Left ventricle myocardium inferior (tissue), 1 donor: ENCODE data around the gene SEC14L3. TPM values are rescaled to one million over a fixed set of nuclear protein-coding genes. Genes with fewer than 3 reads are reported as not detected.

ENCODE experiments used
- DNase-seq: peaks from one replicate; pipeline ENCODE4 v3.0.0-alpha.2; 2020
- H3K27ac ChIP-seq: fragments of 200-600 bp; replicated peaks from 2 replicates; pipeline ENCODE4 v1.8.0; 2021
- H3K27me3 ChIP-seq: fragments of 200-600 bp; 2 replicates; pipeline ENCODE4 v1.8.0; 2021; ENCODE audit warnings: low read depth
- H3K36me3 ChIP-seq: fragments of 200-600 bp; 2 replicates; pipeline ENCODE4 v1.8.0; 2021
- H3K4me1 ChIP-seq: fragments of 200-600 bp; 2 replicates; pipeline ENCODE4 v1.8.0; 2021
- H3K4me3 ChIP-seq: fragments of 200-600 bp; 2 replicates; pipeline ENCODE4 v1.8.0; 2021; ENCODE audit warnings: mild to moderate bottlenecking, moderate library complexity
- H3K9me3 ChIP-seq: fragments of 200-600 bp; replicated peaks from 2 replicates; pipeline ENCODE4 v1.8.0; 2021
- intact Hi-C: fragments of 100-400 bp; cut with micrococcal nuclease; formaldehyde crosslinking; loops from one replicate; pipeline ENCODE4 v1.11.0; 2022
- total RNA-seq: library from RNA; stranded (reverse); fragmentation: NEBNext Ultra II Directional; extraction: Animal tissue kit (Norgen Biotek cat#: 25700); gene quantifications from one replicate; pipeline ENCODE4 v1.2.1, GENCODE V29; 2021
- TF ChIP-seq, protein P1 (sequence below): fragments of 200-600 bp; IDR thresholded peaks from 2 replicates; pipeline ENCODE4 v1.8.0; 2021; ENCODE audit warnings: antibody characterized with exemption, mild to moderate bottlenecking, borderline replicate concordance
- donor health status: DM: no; HTN: yes; CAD: no; lungs with severe emphysema.

Gene SEC14L3
- total RNA-seq, 1 donor from 2014 or later: not detected

- Histone ChIP-seq H3K4me3 (no peak overlapping the region), H3K4me1 (no peaks in the 10 kb centered on the region), H3K9me3 (no peaks in the 10 kb centered on the region), H3K27me3 (peaks cover 47% of the 10 kb centered on the region), H3K36me3 (no peaks in the 10 kb centered on the region), H3K27ac (no peak overlapping the region)
- intact Hi-C loops: no loop called here
- no peak for DNase-seq
- TF ChIP-seq, protein P1, sequence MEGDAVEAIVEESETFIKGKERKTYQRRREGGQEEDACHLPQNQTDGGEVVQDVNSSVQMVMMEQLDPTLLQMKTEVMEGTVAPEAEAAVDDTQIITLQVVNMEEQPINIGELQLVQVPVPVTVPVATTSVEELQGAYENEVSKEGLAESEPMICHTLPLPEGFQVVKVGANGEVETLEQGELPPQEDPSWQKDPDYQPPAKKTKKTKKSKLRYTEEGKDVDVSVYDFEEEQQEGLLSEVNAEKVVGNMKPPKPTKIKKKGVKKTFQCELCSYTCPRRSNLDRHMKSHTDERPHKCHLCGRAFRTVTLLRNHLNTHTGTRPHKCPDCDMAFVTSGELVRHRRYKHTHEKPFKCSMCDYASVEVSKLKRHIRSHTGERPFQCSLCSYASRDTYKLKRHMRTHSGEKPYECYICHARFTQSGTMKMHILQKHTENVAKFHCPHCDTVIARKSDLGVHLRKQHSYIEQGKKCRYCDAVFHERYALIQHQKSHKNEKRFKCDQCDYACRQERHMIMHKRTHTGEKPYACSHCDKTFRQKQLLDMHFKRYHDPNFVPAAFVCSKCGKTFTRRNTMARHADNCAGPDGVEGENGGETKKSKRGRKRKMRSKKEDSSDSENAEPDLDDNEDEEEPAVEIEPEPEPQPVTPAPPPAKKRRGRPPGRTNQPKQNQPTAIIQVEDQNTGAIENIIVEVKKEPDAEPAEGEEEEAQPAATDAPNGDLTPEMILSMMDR: peak; percentile 3
Measured at GRCh38 chr22:30445438-30446145, 26.2 kb downstream of the SEC14L3 start.

- peaks cover 53% of the 10 kb centered on the region for H3K27me3 ChIP-seq
- DNase-seq: no peak
- H3K36me3 ChIP-seq: no peaks in the 10 kb centered on the region
- H3K4me1 ChIP-seq: no peaks in the 10 kb centered on the region
- H3K9me3 ChIP-seq: no peaks in the 10 kb centered on the region
- intact Hi-C loops: no loop called here
- TF ChIP-seq, protein P1: peak; percentile 70
- H3K4me3 ChIP-seq: no peak overlapping the region
- no peak overlapping the region for H3K27ac ChIP-seq
Measured at GRCh38 chr22:30444632-30445437, 27.0 kb downstream of the SEC14L3 start.

GRCh38 chr22:30441088-30441487 is 30.7 kb downstream of the SEC14L3 start:
- no peak for DNase-seq
- H3K36me3 ChIP-seq: no peaks in the 10 kb centered on the region
- H3K4me1 ChIP-seq: no peaks in the 10 kb centered on the region
- H3K9me3 ChIP-seq: peaks cover under 1% of the 10 kb centered on the region
- no peak overlapping the region for H3K4me3 ChIP-seq
- intact Hi-C loops: no loop called here
- H3K27me3 ChIP-seq: peaks cover 40% of the 10 kb centered on the region
- TF ChIP-seq, protein P1: no peak
- H3K27ac ChIP-seq: no peak overlapping the region

- Histone ChIP-seq H3K27ac (no peak overlapping the region), H3K27me3 (peaks cover 32% of the 10 kb centered on the region), H3K4me3 (no peak overlapping the region), H3K4me1 (no peaks in the 10 kb centered on the region), H3K9me3 (peaks cover 9% of the 10 kb centered on the region), H3K36me3 (no peaks in the 10 kb centered on the region)
- intact Hi-C loops: no loop called here
- TF ChIP-seq, protein P1: no peak
- DNase-seq: no peak
Measured at GRCh38 chr22:30439836-30440235, 32.0 kb downstream of the SEC14L3 start.

- H3K9me3 ChIP-seq: peaks cover 9% of the 10 kb centered on the region
- no peak overlapping the region for H3K4me3 ChIP-seq
- peaks cover 32% of the 10 kb centered on the region for H3K27me3 ChIP-seq
- intact Hi-C loops: no loop called here
- TF ChIP-seq, protein P1: no peak
- H3K4me1 ChIP-seq: no peaks in the 10 kb centered on the region
- DNase-seq: no peak
- H3K36me3 ChIP-seq: no peaks in the 10 kb centered on the region
- H3K27ac ChIP-seq: no peak overlapping the region
Measured at GRCh38 chr22:30439226-30439625, 32.6 kb downstream of the SEC14L3 start.
